ENCODE data around the gene RSL24D1.
"Not testable (repeated sequence)": the region's sequence is repeated elsewhere in the genome, so short reads cannot be mapped to it uniquely, and the experiment has no call there.

Gene RSL24D1

DNA sequence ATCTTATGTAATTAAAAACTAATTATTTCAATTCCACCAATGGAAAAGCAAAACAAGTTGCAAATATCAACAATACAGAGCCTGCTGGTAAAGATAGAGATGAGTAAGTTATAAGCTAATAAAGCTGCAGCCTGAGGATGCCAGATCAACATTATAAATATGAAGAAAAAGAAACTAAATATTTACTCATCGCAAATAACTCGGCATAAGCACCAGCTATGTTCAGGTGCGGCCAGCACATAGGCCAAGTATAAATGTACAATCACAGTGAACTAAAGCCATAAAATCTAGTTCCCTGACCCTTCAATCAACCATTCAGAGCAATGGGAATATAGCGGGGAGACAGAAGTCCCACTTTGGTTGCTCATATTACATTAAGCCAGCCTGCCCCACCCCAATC lies 7.7 kb upstream of the RSL24D1 start:
- DNase-seq (ENCODE audit: low read depth in 3 of 3): no peak

DNA sequence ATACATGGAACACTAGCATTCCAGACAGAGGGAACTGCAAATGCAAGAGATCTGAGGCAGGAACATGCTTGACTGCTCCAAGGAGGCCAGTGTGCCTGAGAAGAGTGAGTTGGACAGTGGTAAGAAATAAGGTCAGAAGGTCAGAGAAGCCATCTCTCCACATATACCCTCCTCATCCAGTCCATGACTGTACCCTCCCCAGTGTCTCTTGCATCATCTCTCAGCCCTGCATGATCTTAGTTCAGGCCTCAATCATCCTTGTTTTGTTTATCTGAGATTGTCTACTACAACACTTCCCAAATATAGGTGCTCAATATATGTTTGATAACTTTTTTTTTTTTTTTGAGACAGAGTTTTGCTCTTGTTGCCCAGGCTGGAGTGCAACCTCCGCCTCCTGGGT lies 5.5 kb upstream of the RSL24D1 start:
- no peak for DNase-seq (ENCODE audit: low read depth in 3 of 3)

DNA sequence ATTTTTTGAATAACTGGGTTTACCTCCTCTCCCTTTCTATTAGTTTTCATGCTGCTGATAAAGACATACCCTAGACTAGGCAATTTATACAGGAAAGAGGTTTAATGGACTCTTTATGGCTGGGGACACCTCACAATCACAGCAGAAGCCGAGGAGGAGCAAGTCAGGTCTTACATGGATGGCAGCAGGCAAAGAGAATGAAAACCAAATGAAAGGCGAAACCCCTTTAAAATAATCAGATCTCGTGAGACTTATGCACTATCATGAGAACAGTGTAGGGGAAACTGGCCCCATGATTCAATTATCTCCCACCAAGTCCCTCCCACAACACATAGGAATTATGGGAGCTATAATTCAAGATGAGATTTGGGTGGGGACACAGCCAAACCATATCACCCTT lies 2.0 kb upstream of the RSL24D1 start:
- no peak for DNase-seq (ENCODE audit: low read depth in 3 of 3)

DNA sequence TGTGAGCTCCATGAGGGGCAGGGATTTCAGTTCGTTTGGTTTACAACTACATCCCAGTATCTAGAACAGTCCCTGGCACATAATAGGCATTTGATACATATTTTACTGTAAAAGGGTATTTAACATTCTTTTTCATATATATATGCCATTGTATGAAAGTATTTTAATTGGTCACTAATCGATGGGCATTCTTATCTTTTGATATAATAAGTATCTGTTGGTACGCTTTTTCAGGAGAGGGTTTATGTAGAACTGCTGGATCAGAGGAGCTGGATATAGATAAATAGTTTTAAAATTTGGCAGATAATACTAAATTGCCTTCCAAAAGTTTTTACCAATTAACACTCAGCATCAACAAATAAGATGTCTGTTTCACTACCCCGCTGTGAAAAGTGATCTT lies 978 bp upstream of the RSL24D1 start:
- DNase-seq (ENCODE audit: low read depth in 3 of 3): no peak

DNA sequence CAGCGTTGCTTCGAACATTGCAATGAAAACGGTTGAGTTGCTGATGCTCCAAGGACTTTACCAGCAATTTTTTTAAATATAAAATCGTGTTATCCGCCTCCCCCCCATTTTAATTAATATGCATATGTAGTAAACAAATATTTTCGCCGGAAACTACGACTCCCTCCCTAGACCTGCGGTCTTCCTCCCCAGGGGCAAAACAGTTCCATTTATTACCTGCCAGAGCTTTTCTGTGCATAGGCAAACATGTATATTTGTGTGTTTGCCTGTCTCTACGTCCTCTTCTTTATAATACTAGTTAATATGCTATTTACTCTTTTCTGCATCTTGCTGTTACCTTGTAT lies 593 bp upstream of the RSL24D1 start:
- no peak for DNase-seq (ENCODE audit: low read depth in 3 of 3)

DNA sequence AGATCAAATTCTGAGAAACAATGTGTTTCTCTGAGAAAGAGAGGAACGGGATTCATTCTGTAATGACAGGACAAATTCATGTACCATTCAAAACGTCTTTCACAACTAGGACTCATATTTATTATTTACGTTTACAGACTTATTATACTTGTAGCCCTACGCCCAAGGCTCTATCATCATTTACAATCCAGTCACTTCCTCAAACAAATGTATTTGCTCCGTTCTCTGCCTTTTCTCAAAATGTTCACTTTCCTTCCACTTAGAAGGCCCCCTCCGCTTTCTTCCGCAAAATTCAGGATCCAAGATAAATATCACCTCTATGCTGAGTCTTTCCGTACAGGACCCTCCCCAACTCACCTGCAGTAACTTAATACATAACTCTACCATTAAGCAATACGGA lies 745 bp downstream of the RSL24D1 start:
- DNase-seq (ENCODE audit: low read depth in 3 of 3): no peak

DNA sequence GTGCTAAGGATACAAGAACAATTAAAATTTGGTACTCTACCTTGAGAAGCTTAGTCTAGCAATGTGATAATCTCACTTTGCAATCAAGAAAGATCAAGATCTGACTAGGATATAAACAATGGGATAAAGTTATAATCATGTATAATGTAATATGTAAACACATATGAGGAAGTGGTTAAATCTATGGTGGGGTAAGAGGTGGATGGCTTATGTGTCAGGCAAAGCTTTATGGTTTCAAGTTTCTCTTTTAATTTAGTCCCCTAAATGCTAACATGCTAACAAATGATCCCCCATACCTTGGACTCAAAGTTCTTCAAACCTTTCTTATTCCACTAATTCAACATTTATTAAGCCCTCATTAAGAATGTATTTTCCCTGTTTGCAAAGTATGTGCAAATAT lies 2.5 kb downstream of the RSL24D1 start:
- no peak for DNase-seq (ENCODE audit: low read depth in 3 of 3)

DNA sequence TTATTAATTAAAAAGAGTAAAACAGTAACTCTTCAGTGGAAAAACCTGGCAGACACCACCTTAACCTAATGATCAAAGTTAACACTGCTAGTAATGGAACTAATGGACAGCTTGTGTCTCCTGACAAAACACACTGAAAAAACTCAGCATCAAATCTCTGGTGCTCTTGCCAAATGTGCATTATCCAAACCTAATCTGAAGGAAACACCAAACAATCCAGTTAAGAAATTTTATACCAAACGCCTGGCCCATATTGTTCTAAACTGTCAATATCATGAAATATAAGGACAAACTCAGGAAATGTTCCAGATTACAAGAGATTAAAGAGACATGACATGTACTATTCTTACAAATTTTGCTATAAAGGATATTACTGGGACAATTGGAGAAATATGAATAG lies 10.4 kb downstream of the RSL24D1 start:
- DNase-seq (ENCODE audit: low read depth in 3 of 3): no peak

DNA sequence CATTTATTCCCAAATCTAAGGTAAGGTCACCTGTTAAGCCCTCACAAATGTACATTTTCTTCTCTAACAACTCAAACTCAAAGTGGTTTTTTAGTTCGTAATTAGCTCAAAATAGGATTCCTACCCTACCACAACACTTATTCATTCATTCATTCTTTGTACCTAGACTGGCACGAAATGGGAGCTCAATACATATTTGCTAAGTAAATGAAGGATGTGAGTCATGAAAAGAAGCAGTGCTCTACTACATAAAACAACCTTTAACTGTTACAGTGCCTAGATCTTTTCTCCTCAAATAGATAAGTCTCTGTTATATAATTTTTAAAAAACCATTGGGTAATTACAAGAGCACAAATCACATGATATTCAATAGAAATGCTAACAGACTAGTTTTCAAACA lies 13.1 kb downstream of the RSL24D1 start:
- DNase-seq (ENCODE audit: low read depth in 3 of 3): no peak

DNA sequence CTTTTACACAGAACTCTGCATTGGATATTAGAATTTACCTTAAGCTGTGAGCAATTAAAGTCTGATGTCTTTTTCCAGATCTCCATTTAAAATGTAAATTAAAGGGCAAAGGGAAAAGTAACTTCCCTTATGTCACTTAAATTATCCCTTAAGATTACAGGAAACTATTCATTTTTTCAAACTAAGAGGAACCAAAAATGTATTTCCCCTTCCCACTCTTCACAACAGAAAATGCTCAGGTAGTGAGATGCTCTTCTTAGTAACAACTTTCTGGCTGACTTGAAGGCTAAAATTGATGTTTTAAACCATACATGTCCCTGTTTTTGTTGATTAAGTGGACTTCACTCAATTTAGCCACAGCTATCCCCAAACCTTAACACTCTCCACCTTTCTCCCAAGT lies 17.6 kb downstream of the RSL24D1 start:
- no peak for DNase-seq (ENCODE audit: low read depth in 3 of 3)

DNA sequence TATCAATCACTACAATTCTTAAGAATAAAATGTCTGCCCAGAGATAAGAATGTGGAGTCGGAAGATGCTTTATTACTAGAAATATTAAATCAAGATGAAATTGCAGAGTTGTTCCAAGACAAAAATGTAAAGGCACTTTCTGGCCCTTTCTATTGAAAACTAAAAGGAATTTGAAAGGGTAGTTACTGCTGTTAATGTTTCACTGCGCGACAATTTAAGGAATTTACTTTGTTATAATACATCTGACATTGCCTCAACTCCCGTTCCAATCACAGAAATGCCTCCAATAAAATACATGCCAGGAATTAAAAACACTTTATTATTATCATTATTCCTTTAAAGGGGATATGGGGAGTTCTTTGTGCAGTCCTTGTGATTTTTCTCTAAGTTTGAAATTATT lies 26.4 kb downstream of the RSL24D1 start:
- no peak for DNase-seq (ENCODE audit: low read depth in 3 of 3)

DNA sequence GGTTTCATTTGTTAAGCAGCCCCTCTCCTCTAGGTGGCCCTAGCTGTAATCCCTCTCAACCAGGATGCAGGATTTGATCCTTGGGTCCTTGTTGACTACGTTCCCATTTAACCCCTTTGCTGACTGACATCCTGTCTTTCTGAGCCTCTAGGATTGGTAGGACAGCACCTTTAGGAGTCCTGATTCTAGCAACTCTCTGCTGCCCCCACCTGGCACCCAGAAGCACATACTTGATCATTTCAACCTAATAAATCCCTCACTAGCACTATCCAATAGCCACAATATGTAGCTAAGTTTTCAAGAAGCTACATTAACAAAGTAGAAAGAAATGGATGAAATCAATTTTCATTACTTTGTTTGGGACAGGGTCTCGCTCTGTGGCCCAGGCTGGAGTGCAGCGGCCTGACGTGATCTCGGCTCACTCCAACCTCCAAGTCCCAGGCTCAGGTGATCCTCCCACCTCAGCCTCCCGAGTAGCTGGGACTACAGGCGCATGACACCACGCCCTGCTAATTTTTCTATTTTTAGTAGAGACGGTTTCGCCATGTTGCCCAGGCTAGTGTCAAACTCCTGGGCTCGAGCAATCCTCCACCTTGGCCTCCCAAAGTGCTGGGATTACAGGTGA lies 28.3 kb downstream of the RSL24D1 start:
- DNase-seq (ENCODE audit: low read depth in 3 of 3): peak; percentile 26 to 34 (median 32)

DNA sequence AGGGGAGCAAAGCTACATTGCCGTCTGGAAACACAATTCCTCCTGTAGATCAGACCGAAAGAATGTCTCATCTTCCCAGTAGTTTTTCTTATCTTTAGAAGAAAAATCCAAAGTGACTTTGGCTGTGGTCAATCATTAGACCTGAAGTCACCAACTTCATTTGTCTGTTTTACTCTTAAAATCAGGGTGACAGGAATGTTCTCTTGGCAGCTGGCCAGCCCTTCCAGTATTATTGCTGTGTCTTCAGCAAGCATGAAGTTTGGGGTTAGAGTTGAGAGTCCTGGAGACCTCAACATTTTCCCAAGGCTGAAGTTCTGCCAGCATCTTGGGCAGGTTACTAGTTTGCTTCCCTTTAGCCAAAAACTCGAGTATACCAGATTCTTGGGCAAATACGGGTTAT lies 32.5 kb downstream of the RSL24D1 start:
- no peak for DNase-seq (ENCODE audit: low read depth in 3 of 3)

DNA sequence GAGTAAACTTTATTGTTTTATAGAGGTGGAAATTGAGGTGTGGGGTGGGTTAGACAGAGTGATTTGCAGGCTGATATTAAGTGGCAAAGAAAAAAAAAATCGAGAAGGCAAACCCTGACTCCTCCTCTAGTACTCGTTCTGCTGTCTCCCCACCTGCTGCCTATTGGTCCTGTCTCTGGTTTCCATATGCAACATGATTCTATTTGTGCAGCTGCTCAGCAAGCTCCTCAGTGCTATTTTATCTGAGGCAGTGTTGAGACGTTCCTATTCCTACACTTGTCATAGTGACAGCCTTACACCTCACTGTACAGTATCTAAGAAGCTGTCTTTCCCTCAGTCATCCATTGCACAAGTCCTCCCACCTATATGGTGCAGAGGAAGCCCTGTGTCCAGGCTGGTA lies 45.1 kb downstream of the RSL24D1 start:
- DNase-seq (ENCODE audit: low read depth in 3 of 3): no peak

DNA sequence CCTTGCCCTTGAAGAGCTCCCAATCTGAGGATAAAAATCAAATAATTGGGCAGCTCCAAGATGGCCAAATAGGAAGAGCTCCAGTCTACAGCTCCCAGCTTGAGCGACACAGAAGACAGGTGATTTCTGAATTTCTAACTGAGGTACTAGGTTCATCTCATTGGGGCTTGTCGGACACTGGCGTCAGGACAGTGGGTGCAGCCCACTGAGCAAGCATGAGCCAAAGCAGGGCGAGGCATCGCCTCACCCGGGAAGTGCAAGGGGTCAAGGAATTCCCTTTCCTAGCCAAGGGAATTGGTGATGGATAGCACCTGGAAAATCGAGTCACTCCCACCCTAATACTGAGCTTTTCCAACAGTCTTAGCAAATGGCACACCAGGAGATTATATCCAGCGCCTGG lies 53.6 kb downstream of the RSL24D1 start:
- DNase-seq (ENCODE audit: low read depth in 3 of 3): not testable (repeated sequence)

DNA sequence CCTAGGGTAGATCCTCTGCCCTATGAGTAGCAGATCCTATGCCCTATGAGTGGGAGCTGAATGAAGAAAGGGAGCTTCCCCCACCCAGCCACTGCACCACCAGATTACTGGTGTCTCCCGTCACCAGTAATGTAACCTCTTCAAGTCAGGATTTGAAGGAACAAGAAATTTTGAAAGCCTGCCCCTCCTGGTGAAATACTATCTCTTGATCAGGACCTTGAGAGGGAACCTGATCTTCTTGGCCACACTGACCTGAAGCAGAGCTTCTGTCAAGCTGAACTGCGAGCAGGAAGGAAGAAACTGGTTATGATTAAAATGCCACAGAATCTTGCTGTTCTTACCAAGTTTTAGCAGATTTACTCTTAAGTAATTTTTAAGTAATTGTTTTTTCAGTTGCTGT lies 62.8 kb downstream of the RSL24D1 start:
- no peak for DNase-seq (ENCODE audit: low read depth in 3 of 3)

DNA sequence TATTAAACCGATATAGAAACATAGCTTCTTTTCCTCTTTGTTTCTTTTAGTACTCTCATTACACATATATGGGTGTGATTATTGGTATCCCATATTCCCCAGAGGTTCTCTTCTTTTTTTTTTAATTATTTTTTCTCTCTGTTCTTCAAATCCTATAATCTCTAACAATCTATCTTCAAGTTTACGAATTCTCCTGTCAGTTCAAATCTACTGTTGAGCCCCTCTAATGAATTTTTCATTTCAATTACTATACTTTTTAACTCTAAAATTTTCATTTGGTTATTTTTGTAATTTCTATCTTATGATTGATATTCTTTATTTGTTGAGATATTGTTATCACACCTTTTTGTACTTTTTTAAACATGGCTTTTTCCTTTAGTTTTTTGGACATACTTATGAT lies 64.1 kb downstream of the RSL24D1 start:
- DNase-seq (ENCODE audit: low read depth in 3 of 3): no peak
